GM12874 (cell line): ENCODE measurements around the gene GTPBP3.

Source experiments
- CTCF ChIP-seq: IDR thresholded peaks from 2 replicates; pipeline ENCODE4 v1.5.1; 2011; ENCODE audit warnings: low read depth, mild to moderate bottlenecking, control low read depth, low read length, moderate library complexity; ENCODE audit not compliant: insufficient read depth

The GTPBP3 gene

GRCh38 chr19:17357724-17358123, 20.4 kb downstream of the GTPBP3 start:
- TF ChIP-seq CTCF = no peak

DNA sequence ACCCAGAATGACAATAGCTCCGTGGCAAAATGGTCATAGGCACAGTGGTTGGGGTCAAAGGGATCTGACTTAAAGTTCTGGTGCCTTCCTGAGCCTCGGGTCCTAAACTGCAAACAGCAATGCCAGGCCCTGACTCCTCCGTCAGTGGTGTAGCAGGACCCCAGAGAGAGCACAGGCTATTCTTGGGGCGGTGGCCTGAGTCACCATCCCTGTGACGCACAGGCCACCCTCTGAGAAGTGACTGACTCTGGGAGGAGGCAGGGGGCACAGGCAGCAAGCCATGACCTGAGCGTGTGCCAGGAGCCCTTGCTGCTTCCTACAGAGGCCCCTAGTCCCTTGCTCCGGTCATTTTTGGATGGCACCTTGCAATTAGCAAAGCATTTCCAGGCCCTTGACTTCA, 21.0 kb downstream of the GTPBP3 start:
- no peak for TF ChIP-seq CTCF

GRCh38 chr19:17359905-17360800, 22.8 kb downstream of the GTPBP3 start:
- TF ChIP-seq CTCF = no peak

DNA sequence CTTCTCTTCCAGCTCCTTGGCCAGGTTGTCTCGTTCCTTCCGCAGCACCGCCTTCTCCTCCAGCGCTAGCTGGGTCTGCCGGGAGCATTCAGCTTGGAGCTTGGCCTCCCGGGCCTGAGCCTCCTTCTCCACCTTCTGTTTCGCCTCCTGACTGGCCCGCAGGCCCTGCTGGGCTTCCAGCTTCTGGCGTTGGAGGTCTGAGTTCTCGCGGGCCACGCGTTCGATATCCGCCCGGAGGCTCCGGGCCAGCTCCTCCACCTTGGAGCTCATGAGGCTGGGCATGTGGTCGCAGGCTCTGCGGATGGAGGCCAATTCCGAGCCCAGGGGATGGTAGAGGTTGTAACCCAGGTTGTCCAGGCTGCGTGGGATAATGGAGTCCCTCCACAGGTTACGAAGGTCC, 28.0 kb downstream of the GTPBP3 start:
- no peak for TF ChIP-seq CTCF

DNA sequence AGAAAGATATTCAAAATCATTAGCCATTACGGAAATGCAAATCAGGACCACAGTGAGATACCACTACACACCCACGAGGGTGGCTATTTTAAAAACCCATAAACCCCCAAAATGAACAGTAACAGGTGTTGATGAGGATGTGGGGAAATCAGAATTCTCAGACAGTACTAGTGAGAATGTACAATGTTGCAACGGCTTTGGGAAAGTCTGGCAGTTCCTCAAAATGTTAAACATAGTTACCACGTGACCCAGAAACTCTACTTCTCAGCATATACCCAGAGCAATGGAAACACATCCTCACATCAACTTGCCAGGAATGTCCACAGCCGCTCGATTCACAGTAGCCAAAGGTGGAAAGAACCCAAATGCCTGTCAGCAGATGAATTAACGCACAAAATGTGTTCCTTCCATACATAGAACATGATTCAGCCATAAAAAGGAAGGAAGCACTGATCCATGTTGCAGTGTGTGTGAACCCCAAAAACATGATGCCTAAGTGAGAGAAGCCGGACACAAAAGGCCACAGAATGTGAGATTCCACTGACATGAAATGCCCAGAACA, 32.8 kb downstream of the GTPBP3 start:
- TF ChIP-seq CTCF = no peak

GRCh38 chr19:17376935-17377600, 39.7 kb downstream of the GTPBP3 start, which contains the start of gene PLVAP:
TSS of gene PLVAP (minus strand) at chr19:17377342. CDS start at chr19:17377288, 54 bp downstream.
- TF ChIP-seq CTCF = no peak

GRCh38 chr19:17378271-17378670, 40.9 kb downstream of the GTPBP3 start:
- no peak for TF ChIP-seq CTCF
